ENCODE data around the gene TAC4. TPM values are rescaled to one million over a fixed set of nuclear protein-coding genes. Genes with fewer than 3 reads are reported as not detected.

Gene TAC4
- total and polyA plus RNA-seq, 2 donors (not counting 1 experiment from before 2014, with no cell fraction given) = not detected

DNA sequence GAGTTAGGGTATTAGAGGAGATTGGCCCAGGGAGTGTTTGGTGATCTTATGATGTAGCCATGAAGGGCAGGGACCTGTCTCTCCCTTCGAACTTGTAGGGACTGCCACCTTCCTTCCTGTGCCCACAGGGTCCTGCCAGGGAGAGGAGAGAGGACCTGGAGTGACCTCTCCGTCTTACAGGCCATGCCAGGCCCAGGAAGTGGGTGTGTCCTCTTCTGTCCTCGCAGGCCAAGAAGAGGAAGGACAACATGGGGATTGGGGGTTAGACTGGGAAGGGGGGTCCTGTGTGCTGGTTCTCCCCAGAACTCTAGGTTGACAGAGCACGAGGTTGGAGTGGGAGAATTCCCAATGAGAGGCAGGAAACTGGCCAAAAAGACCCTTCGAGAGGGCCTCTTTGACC lies 43.4 kb upstream of the TAC4 start:
- H2AFZ ChIP-seq (ENCODE audit: low read length) = no peak overlapping the region
- no peak for TF ChIP-seq EZH2 (IDR thresholded peaks at IDR 0.05; ENCODE audit: low read length, missing control alignments)
- TF ChIP-seq, protein P1, sequence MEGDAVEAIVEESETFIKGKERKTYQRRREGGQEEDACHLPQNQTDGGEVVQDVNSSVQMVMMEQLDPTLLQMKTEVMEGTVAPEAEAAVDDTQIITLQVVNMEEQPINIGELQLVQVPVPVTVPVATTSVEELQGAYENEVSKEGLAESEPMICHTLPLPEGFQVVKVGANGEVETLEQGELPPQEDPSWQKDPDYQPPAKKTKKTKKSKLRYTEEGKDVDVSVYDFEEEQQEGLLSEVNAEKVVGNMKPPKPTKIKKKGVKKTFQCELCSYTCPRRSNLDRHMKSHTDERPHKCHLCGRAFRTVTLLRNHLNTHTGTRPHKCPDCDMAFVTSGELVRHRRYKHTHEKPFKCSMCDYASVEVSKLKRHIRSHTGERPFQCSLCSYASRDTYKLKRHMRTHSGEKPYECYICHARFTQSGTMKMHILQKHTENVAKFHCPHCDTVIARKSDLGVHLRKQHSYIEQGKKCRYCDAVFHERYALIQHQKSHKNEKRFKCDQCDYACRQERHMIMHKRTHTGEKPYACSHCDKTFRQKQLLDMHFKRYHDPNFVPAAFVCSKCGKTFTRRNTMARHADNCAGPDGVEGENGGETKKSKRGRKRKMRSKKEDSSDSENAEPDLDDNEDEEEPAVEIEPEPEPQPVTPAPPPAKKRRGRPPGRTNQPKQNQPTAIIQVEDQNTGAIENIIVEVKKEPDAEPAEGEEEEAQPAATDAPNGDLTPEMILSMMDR (conservative IDR thresholded peaks at IDR 0.05 in 1 of 2, IDR thresholded peaks at IDR 0.05 in 1 of 2; ENCODE audit: low read depth in 1 of 2, low read length in 2 of 2) = no peak
- no peaks in the 10 kb centered on the region for H3K36me3 ChIP-seq (ENCODE audit: control insufficient read depth, insufficient read depth, low read length)
- H3K27ac ChIP-seq (ENCODE audit: insufficient read depth, low read length) = no peak overlapping the region
- no peak overlapping the region for H3K9ac ChIP-seq (ENCODE audit: insufficient read depth, low read length)
- DNase-seq (ENCODE audit: low read depth in 2 of 2) = no peak
- H3K79me2 ChIP-seq (ENCODE audit: control insufficient read depth, insufficient read depth, low read length) = no peaks in the 10 kb centered on the region
- H3K9me3 ChIP-seq (ENCODE audit: control insufficient read depth, insufficient read depth, low read depth, low read length) = no peaks in the 10 kb centered on the region
- H4K20me1 ChIP-seq (ENCODE audit: control insufficient read depth, extremely low read depth, insufficient read depth, low read length) = no peaks in the 10 kb centered on the region
- peaks cover 30% of the 10 kb centered on the region for H3K27me3 ChIP-seq (ENCODE audit: control insufficient read depth, insufficient read depth, low read length)
- no peak overlapping the region for H3K4me2 ChIP-seq (ENCODE audit: extremely low read depth, insufficient read depth, low read length)
- no peaks in the 10 kb centered on the region for H3K4me1 ChIP-seq (ENCODE audit: control insufficient read depth, extremely low read depth, insufficient read depth, low read length)
- H3K4me3 ChIP-seq (replicated peaks in 1 of 4; ENCODE audit: control extremely low read depth in 1 of 4, insufficient read depth in 1 of 4, low read depth in 3 of 4, low read length in 4 of 4) = no peak overlapping the region

DNA sequence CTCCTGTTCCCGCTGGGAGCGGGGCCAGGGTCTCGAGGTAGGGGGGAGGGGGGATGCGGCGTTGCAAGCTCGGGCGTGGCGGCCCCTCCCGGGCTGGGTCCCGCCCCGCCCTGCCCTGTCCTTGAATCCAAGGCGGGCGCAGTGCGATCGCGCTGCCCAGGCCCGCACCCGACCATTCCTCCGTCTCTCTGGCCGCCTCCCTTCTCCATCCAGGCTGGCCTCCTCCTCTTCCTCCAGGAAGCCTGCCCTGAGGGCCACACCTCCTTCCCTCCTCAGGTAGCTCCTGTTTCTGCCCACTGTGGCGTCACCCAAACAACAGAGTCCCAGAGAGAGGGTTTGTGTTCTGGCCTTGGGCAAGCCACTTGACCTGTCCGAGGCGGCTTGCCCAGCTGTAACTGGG lies 43.0 kb upstream of the TAC4 start:
- Histone ChIP-seq H3K27ac (ENCODE audit: insufficient read depth, low read length) (no peak overlapping the region), H2AFZ (ENCODE audit: low read length) (no peak overlapping the region), H3K36me3 (ENCODE audit: control insufficient read depth, insufficient read depth, low read length) (no peaks in the 10 kb centered on the region), H3K9me3 (ENCODE audit: control insufficient read depth, insufficient read depth, low read depth, low read length) (no peaks in the 10 kb centered on the region), H3K4me2 (ENCODE audit: extremely low read depth, insufficient read depth, low read length) (no peak overlapping the region), H4K20me1 (ENCODE audit: control insufficient read depth, extremely low read depth, insufficient read depth, low read length) (no peaks in the 10 kb centered on the region), H3K4me3 (replicated peaks in 1 of 4; ENCODE audit: control extremely low read depth in 1 of 4, insufficient read depth in 1 of 4, low read depth in 3 of 4, low read length in 4 of 4) (no peak overlapping the region), H3K27me3 (ENCODE audit: control insufficient read depth, insufficient read depth, low read length) (peaks cover 30% of the 10 kb centered on the region), H3K79me2 (ENCODE audit: control insufficient read depth, insufficient read depth, low read length) (no peaks in the 10 kb centered on the region), H3K4me1 (ENCODE audit: control insufficient read depth, extremely low read depth, insufficient read depth, low read length) (no peaks in the 10 kb centered on the region), H3K9ac (ENCODE audit: insufficient read depth, low read length) (no peak overlapping the region)
- no peak for DNase-seq (ENCODE audit: low read depth in 2 of 2)
- TF ChIP-seq, protein P1 (conservative IDR thresholded peaks at IDR 0.05 in 1 of 2, IDR thresholded peaks at IDR 0.05 in 1 of 2; ENCODE audit: low read depth in 1 of 2, low read length in 2 of 2) = no peak
- no peak for TF ChIP-seq EZH2 (IDR thresholded peaks at IDR 0.05; ENCODE audit: low read length, missing control alignments)

DNA sequence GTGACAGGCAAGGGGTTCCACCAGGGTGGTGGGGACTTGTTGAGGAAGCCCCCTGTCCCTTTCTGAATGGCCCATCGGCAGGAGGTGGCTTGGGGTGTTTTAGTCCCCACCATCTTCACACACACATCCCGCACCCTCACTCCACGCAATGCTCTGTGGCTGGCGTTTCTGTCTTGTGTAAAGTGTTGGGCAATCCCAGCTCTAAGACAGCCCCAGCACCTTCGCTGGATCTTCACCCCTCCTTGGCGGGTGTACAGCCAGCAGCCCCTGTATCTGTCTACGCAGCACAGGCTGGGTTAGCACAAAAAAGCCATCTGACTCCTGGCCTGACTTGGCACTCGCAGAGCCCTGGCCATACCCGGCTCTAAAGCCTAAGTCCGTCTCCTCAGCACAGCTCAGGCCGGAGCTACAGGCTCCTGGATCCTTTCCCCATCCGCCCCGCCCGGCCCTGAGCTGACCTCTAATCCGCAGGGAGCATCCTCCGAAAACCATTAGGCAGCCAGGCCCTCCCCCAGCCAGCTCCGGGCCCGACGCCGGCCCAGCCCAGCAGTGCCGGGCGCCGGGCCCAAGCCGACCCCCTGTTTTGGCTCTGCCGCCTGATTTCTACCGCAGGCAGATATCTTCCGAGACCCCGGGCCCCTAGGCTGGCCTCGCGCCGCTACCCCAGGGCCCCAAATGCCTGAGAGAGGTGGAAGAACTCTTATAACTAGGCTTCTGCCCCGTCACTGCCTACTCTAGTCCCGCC lies 42.4 kb upstream of the TAC4 start:
- H3K4me2 ChIP-seq (ENCODE audit: extremely low read depth, insufficient read depth, low read length) = no peak overlapping the region
- no peaks in the 10 kb centered on the region for H3K36me3 ChIP-seq (ENCODE audit: control insufficient read depth, insufficient read depth, low read length)
- TF ChIP-seq, protein P1 (conservative IDR thresholded peaks at IDR 0.05 in 1 of 2, IDR thresholded peaks at IDR 0.05 in 1 of 2; ENCODE audit: low read depth in 1 of 2, low read length in 2 of 2) = no peak
- TF ChIP-seq EZH2 (IDR thresholded peaks at IDR 0.05; ENCODE audit: low read length, missing control alignments) = peak; percentile 57
- no peaks in the 10 kb centered on the region for H3K9me3 ChIP-seq (ENCODE audit: control insufficient read depth, insufficient read depth, low read depth, low read length)
- no peaks in the 10 kb centered on the region for H3K4me1 ChIP-seq (ENCODE audit: control insufficient read depth, extremely low read depth, insufficient read depth, low read length)
- H3K27ac ChIP-seq (ENCODE audit: insufficient read depth, low read length) = no peak overlapping the region
- no peaks in the 10 kb centered on the region for H4K20me1 ChIP-seq (ENCODE audit: control insufficient read depth, extremely low read depth, insufficient read depth, low read length)
- DNase-seq (ENCODE audit: low read depth in 2 of 2) = no peak
- peaks cover 30% of the 10 kb centered on the region for H3K27me3 ChIP-seq (ENCODE audit: control insufficient read depth, insufficient read depth, low read length)
- no peak overlapping the region for H3K4me3 ChIP-seq (replicated peaks in 1 of 4; ENCODE audit: control extremely low read depth in 1 of 4, insufficient read depth in 1 of 4, low read depth in 3 of 4, low read length in 4 of 4)
- H2AFZ ChIP-seq (ENCODE audit: low read length) = no peak overlapping the region
- no peaks in the 10 kb centered on the region for H3K79me2 ChIP-seq (ENCODE audit: control insufficient read depth, insufficient read depth, low read length)
- H3K9ac ChIP-seq (ENCODE audit: insufficient read depth, low read length) = no peak overlapping the region
